ENCODE data around the gene NADK. TPM values are rescaled to one million over a fixed set of nuclear protein-coding genes. Genes with fewer than 3 reads are reported as not detected.
"Not testable (repeated sequence)": the region's sequence is repeated elsewhere in the genome, so short reads cannot be mapped to it uniquely, and the experiment has no call there.

The NADK gene
- total RNA-seq, 2 experiments from 2014 or later = 57.3 to 65.6 TPM

- no peak for DNase-seq
- Mint-ChIP-seq H3K4me3 (no peak overlapping the region), H3K4me1 (ENCODE audit: low read depth) (no peaks in the 10 kb centered on the region), H3K27ac (no peak overlapping the region), H3K9me3 (no peaks in the 10 kb centered on the region), H3K36me3 (ENCODE audit: low read depth) (peaks cover 7% of the 10 kb centered on the region), H3K27me3 (no peaks in the 10 kb centered on the region)
- TF ChIP-seq, protein P1, sequence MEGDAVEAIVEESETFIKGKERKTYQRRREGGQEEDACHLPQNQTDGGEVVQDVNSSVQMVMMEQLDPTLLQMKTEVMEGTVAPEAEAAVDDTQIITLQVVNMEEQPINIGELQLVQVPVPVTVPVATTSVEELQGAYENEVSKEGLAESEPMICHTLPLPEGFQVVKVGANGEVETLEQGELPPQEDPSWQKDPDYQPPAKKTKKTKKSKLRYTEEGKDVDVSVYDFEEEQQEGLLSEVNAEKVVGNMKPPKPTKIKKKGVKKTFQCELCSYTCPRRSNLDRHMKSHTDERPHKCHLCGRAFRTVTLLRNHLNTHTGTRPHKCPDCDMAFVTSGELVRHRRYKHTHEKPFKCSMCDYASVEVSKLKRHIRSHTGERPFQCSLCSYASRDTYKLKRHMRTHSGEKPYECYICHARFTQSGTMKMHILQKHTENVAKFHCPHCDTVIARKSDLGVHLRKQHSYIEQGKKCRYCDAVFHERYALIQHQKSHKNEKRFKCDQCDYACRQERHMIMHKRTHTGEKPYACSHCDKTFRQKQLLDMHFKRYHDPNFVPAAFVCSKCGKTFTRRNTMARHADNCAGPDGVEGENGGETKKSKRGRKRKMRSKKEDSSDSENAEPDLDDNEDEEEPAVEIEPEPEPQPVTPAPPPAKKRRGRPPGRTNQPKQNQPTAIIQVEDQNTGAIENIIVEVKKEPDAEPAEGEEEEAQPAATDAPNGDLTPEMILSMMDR (IDR thresholded peaks at IDR 0.05) = no peak
- intact Hi-C loops (cut with micrococcal nuclease) = no loop called here
- ChIA-PET POLR2A (no interaction called here), CTCF (no interaction called here)
- no peak for ATAC-seq
Measured at GRCh38 chr1:1703796-1704195, 74.5 kb downstream of the NADK start.

- POLR2A ChIA-PET; H3K27ac Mint-ChIP-seq; H3K36me3 Mint-ChIP-seq (ENCODE audit: low read depth); H3K4me3 Mint-ChIP-seq; intact Hi-C loops (cut with micrococcal nuclease); H3K27me3 Mint-ChIP-seq; CTCF ChIA-PET; DNase-seq; H3K4me1 Mint-ChIP-seq (ENCODE audit: low read depth); ATAC-seq; H3K9me3 Mint-ChIP-seq: not testable (repeated sequence)
Measured at GRCh38 chr1:1702506-1702905, 75.8 kb downstream of the NADK start.

Other genes starting within 250 kb of the NADK start
- gene TMEM240, start 237.8 kb downstream of the NADK start, total RNA-seq = under 1 TPM; 0.45 to 0.74 TPM
- gene SSU72, start 203.6 kb downstream of the NADK start, total RNA-seq = 100 to 1,000 TPM; 111 to 113 TPM
- gene FNDC10, start 178.3 kb downstream of the NADK start, total RNA-seq = 1 to 10 TPM; 2.8 to 3.6 TPM
- gene MIB2, start 163.0 kb downstream of the NADK start, total RNA-seq = 10 to 100 TPM; 40.1 to 41.3 TPM
- 1 to 10 TPM; 3.3 to 4.0 TPM for gene MMP23B, start 146.3 kb downstream of the NADK start, total RNA-seq
- gene CDK11B, start 119.5 kb downstream of the NADK start, total RNA-seq = 10 to 100 TPM; 29.4 to 32.0 TPM
- 10 to 100 TPM; 21.9 to 23.8 TPM for gene SLC35E2B, start 85.7 kb downstream of the NADK start, total RNA-seq
- 10 to 100 TPM; 64.8 to 70.6 TPM for gene CDK11A, start 54.1 kb downstream of the NADK start, total RNA-seq
- gene GNB1, start 112.6 kb upstream of the NADK start, total RNA-seq = 100 to 1,000 TPM; 318 to 330 TPM
- gene CALML6, start 136.8 kb upstream of the NADK start, total RNA-seq = under 1 TPM; 0.47 to 0.76 TPM
- 1 to 10 TPM; 2.1 to 2.2 TPM for gene TMEM52, start 140.8 kb upstream of the NADK start, total RNA-seq
- gene CFAP74, start 225.3 kb upstream of the NADK start, total RNA-seq = under 1 TPM; 0.38 to 0.41 TPM
- not detected for gene GABRD, start 240.9 kb upstream of the NADK start, total RNA-seq

All from activated CD8-positive, alpha-beta T cell treated with anti-CD3 and anti-CD28 coated beads for 36 hours (primary cell).